GM18502 (cell line): ENCODE measurements around the gene PA2G4.
"Not testable (repeated sequence)": the region's sequence is repeated elsewhere in the genome, so short reads cannot be mapped to it uniquely, and the experiment has no call there.

Experiments
- ATAC-seq: cut with Tn5 transposase; IDR thresholded peaks from one replicate; pipeline ENCODE4 v1.9.1; 2021; ENCODE audit warnings: mild to moderate bottlenecking; ENCODE audit not compliant: unreplicated experiment, poor library complexity

The PA2G4 gene

GRCh38 chr12:56098592-56098991 lies 5.8 kb upstream of the PA2G4 start:
- ATAC-seq, result no peak

- no peak for ATAC-seq
These were observed 4.6 kb upstream of the PA2G4 start for GRCh38 chr12:56099787-56100186.

GRCh38 chr12:56101045-56101444 lies 3.3 kb upstream of the PA2G4 start:
- ATAC-seq, result no peak

GRCh38 chr12:56102683-56103065 lies 1.7 kb upstream of the PA2G4 start:
- no peak for ATAC-seq

- ATAC-seq, result no peak
These were observed 1.2 kb upstream of the PA2G4 start for GRCh38 chr12:56103066-56103711.

GRCh38 chr12:56103823-56104108 lies 593 bp upstream of the PA2G4 start:
- ATAC-seq, result no peak

- peak; percentile 9 for ATAC-seq
These were observed 653 bp downstream of the PA2G4 start for GRCh38 chr12:56104815-56105608.

- no peak for ATAC-seq
These were observed 1.2 kb downstream of the PA2G4 start for GRCh38 chr12:56105609-56105902.

GRCh38 chr12:56107242-56107641 lies 2.9 kb downstream of the PA2G4 start:
- no peak for ATAC-seq

GRCh38 chr12:56110571-56110970 lies 6.2 kb downstream of the PA2G4 start:
- no peak for ATAC-seq

- no peak for ATAC-seq
These were observed 9.7 kb downstream of the PA2G4 start for GRCh38 chr12:56114084-56114483.

GRCh38 chr12:56115329-56115728 lies 11.0 kb downstream of the PA2G4 start:
- no peak for ATAC-seq

GRCh38 chr12:56116267-56117081 lies 12.1 kb downstream of the PA2G4 start, which contains the start of gene RPL41:
TSS of gene RPL41 (plus strand) at chr12:56116633.
- ATAC-seq, result peak; percentile 46

- not testable (repeated sequence) for ATAC-seq
These were observed 12.8 kb downstream of the PA2G4 start for GRCh38 chr12:56117082-56117706.

- ATAC-seq, result peak; percentile 82
These were observed 13.7 kb downstream of the PA2G4 start, which contains the start of gene ZC3H10 for GRCh38 chr12:56117778-56118687. TSS of gene ZC3H10 (plus strand) at chr12:56118266. CDS start at chr12:56120563, 2,297 bp downstream.

- ATAC-seq, result peak; percentile 4
These were observed 14.5 kb downstream of the PA2G4 start for GRCh38 chr12:56118688-56119357.

- ATAC-seq, result no peak
These were observed 15.0 kb downstream of the PA2G4 start for GRCh38 chr12:56119361-56119796.

GRCh38 chr12:56120158-56120846 lies 15.9 kb downstream of the PA2G4 start:
- ATAC-seq, result no peak
